ENCODE measurements around the gene NABP1.
"Not testable (repeated sequence)": the region's sequence is repeated elsewhere in the genome, so short reads cannot be mapped to it uniquely, and the experiment has no call there.

Gene NABP1

GRCh38 chr2:191677646-191678436, at the start of gene NABP1:
TSS of gene NABP1 (plus strand) at chr2:191678136. CDS start at chr2:191678615, 479 bp downstream.
- DNase-seq: peak; percentile 98

GRCh38 chr2:191629001-191629453, 48.9 kb upstream of the NABP1 start:
- DNase-seq: peak; percentile 57

- no peak for DNase-seq
Measured at GRCh38 chr2:191629976-191630712, 47.8 kb upstream of the NABP1 start.

GRCh38 chr2:191631754-191632153, 46.2 kb upstream of the NABP1 start:
- DNase-seq: peak; percentile 24

GRCh38 chr2:191632426-191632825, 45.5 kb upstream of the NABP1 start:
- no peak for DNase-seq

GRCh38 chr2:191634791-191635190, 43.1 kb upstream of the NABP1 start:
- DNase-seq: no peak

- DNase-seq: no peak
Measured at GRCh38 chr2:191635333-191636234, 42.4 kb upstream of the NABP1 start.

GRCh38 chr2:191636235-191636543, 41.7 kb upstream of the NABP1 start:
- no peak for DNase-seq

GRCh38 chr2:191636586-191636985, 41.4 kb upstream of the NABP1 start:
- DNase-seq: no peak

- DNase-seq: no peak
Measured at GRCh38 chr2:191637182-191638078, 40.5 kb upstream of the NABP1 start.

GRCh38 chr2:191638079-191638801, 39.7 kb upstream of the NABP1 start:
- no peak for DNase-seq

- no peak for DNase-seq
Measured at GRCh38 chr2:191638802-191639172, 39.1 kb upstream of the NABP1 start.

- no peak for DNase-seq
Measured at GRCh38 chr2:191641609-191642008, 36.3 kb upstream of the NABP1 start.

GRCh38 chr2:191642541-191642940, 35.4 kb upstream of the NABP1 start:
- no peak for DNase-seq

- DNase-seq: no peak
Measured at GRCh38 chr2:191643429-191643828, 34.5 kb upstream of the NABP1 start.

GRCh38 chr2:191644613-191645012, 33.3 kb upstream of the NABP1 start:
- not testable (repeated sequence) for DNase-seq

- DNase-seq: no peak
Measured at GRCh38 chr2:191645032-191645431, 32.9 kb upstream of the NABP1 start.

- no peak for DNase-seq
Measured at GRCh38 chr2:191645434-191646162, 32.3 kb upstream of the NABP1 start.

GRCh38 chr2:191646163-191646902, 31.6 kb upstream of the NABP1 start:
- DNase-seq: no peak

GRCh38 chr2:191649519-191649918, 28.4 kb upstream of the NABP1 start:
- DNase-seq: no peak
